DOHH2 (cell line): ENCODE measurements around the gene ZDHHC9.

ENCODE experiments used
- CTCF ChIP-seq: fragments of 200-600 bp; sonication (generic); IDR thresholded peaks from one replicate; pipeline ENCODE4 v1.5.1; 2014; ENCODE audit warnings: antibody characterized with exemption, mild to moderate bottlenecking, low read depth, low read length; ENCODE audit not compliant: poor library complexity, severe bottlenecking
- EZH2phosphoT487 ChIP-seq: fragments of 200-600 bp; sonication (generic); IDR thresholded peaks from 2 replicates; pipeline ENCODE4 v1.6.1; 2017; ENCODE audit warnings: borderline replicate concordance, mild to moderate bottlenecking, antibody characterized with exemption, low read length, moderate library complexity, mixed read lengths

DNA sequence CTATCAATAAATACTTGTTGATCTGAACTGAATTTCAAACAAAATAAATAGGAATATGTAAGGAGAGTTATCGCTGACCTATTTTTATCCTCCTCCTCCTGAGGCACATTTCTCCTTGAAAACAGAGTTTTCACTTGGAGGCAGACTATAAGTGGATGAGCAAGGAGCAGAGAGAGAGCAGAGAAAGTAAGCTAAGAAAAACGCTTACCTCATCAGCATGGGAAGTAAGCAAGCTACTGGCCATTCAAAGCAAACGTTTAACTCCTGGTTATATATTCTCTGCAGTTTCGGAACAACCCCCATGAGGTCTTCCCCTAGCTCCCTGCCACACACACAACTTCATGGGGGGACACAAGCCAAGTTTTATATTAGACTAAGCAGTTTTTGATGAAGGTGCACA lies 13.2 kb downstream of the ZDHHC9 start:
- TF ChIP-seq CTCF = no peak
- no peak for TF ChIP-seq EZH2phosphoT487
